ENCODE results near the gene SLC9C1.

SLC9C1 gene

DNA sequence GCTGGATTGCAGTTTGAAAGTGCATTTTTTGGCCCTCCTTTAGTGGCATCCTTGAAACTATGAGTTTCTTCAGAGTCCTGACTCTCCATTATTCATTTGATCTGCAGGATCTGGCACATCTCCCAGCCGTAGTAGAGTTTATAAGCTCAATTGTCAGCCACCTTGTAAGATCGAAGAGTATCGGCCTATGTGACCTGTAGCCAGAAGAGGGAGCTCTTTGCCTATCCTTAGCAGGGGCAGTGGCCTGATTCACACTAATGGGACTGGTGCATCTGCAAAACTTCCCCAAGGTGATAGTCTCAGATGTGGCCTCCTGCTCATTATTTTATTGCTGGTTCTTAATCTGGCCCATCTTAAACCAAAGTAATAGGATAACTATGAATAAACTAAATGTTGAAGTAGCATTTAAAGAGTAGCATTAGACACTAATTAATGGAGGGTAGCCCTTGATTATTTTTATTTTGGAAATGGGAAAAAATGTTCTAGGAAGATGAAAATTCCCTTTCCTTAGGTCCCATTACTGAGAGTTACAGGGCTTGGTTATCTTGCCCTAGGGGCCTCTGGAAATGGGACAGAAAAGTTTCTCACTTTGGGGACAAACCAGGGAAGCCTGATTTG, 182.1 kb downstream of the SLC9C1 start:
- peak; percentile 35 for DNase-seq (ENCODE audit: low spot score)

DNA sequence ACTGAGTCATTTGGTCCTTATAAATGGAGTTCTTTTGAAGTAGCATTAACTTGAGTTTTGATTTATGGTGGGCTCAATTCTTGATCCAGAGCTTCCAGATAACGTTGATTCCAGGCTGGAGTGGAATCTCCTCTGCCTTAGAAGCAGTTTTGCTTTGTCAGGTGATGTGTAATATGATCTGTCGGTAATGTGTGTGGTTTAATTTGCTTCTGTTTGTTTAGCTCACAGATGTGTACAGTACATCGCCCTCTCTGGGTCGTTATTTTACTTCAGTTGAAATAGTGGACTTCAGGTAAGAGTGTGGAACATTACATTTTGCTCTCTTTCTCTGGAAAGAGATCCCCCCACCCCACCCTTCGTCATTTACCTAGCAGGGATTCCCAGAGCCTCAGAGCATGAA, 184.7 kb downstream of the SLC9C1 start:
- DNase-seq (ENCODE audit: low spot score) = no peak

DNA sequence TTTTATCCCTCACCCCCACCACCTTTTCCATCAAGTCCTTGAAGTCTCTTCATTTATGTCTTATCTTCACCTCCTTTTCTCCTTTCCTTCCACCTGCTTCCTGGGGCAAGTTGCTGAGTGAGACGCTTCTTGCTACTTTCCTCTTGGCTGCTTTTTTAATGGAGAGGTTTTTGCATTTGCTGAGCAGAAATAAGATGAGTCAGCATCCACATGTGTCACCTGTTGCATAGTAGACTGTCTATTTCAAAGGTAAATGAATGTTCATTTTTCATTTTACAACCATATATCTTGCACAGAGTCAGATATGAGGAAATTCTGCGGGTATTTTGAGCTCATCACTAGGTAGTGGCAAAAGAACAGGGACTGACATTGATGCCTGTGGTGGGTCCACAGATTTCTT, 189.2 kb downstream of the SLC9C1 start:
- no peak for DNase-seq (ENCODE audit: low spot score)

DNA sequence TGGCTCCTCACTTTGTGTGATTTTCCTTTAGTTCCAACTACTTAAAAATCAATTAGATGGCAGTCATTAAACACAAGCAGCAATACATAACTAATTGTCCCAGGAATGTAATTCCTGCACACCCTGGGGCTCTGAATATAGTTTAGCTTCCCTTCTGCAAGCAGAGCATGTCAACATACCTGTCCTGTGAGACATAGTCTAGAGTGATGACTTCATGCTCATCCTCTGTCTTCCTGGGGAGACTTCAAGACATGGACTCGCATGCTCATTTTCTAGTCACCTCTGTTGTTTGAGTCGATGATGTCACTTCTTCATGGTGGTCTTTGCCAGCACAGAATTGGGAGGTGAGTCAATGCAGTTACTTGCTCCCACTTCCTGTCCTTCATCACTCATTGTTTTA, 192.1 kb downstream of the SLC9C1 start:
- no peak for DNase-seq (ENCODE audit: low spot score)

DNA sequence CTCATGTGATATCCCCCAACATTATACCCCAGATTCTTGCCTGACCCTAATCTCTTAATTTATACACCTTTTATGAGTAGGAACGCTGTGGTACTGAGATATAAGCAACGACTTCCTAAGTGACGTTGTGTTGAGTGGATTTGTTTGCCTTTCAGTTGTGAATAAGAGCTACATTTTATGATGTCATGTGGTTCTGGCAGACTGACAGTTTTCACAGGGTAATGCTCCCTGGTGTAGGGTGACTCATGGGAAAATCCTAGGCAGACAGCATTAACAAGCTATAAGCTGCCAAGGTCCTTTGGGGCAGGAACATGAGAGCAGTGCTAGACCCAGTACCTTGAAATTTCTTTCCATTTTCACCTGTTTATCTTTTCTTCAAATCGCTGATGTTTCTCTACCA, 196.6 kb downstream of the SLC9C1 start:
- peak; percentile 81 for DNase-seq (ENCODE audit: low spot score)

DNA sequence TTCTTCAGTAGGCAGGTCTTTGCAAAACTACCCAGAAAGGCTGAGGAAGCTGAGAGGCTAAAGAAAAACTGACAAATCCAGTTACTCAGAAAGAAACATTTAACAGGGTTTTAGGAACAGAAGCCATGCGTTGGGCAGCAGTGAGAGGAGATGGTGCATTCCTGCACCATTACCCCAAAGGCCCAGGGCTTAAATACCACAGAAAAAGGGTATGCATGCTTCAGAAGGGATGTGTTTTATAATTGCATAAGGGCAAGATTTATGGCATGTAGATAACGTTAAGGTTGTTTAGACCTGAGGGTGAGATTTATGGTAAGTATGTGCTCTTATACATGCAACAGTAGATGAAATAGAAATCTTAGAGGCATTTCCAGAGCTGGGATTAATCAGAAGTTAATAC, 197.8 kb downstream of the SLC9C1 start:
- no peak for DNase-seq (ENCODE audit: low spot score)

DNA sequence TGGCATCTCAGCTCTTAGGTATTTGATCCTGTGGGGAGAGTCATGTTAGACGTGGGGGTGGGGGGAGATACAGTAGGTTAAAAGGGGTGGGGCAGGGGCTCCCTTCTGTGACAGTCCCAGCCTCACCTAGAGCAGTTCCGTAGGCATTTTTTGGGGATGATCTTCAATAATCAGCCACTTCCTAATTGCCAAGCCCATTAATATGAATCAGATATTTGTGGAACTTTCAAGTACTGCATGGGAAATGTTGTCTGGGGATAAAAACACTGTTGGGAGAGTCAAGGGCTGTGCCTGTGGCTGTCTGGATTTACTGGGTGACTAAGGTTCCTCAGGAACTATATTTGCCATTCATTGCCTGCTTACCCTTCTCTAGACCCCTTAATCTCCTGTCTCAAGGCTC, 198.3 kb downstream of the SLC9C1 start:
- no peak for DNase-seq (ENCODE audit: low spot score)

DNA sequence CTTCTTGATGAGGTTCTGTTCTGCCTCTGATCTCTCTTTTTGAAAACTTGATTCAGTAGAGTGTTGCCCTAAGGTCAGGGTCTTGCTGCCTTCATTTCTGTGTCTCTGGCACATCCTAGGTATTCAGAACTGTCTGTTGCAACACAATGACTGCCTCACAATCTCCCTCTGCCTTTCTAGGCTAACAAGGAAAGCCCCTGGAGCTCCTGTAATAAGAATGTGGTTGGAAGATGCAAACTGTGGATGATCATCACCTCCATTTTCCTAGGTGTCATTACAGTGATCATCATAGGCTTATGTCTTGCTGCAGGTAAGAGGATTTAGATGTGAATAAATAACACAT, 200.9 kb downstream of the SLC9C1 start:
- DNase-seq (ENCODE audit: low spot score) = no peak

DNA sequence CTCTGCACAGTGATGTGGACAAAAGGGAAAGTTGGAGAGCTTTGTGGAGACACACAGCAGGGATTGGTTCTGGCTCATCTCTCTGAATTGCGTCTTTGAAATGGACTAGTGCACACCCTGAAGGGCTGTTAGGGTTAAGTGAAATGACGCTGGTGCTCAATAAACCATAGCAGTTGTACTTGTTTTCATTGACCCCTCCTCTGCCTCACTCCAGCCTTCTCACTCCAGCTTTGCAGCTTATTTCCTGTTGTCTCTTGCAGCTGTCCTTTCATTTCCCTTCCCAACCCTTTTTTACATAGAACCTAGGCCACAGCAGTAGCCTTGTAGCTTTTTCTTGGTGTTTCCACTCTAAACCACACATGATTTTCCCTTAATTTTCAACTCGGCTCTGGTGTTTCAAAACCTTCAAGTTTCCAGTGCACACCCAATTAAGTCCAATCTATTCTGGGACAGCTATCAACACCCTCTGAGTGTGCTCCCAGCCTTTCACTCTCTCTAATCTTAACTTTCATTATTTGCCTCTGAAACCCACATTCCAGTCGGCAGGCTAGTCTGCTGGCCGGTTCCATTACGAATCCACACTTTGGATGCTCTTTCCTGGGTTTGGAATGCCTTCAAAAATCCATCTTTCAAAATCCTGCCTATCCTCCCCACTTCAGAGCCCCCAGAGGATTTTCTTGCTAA, 201.4 kb downstream of the SLC9C1 start:
- DNase-seq (ENCODE audit: low spot score) = no peak

DNA sequence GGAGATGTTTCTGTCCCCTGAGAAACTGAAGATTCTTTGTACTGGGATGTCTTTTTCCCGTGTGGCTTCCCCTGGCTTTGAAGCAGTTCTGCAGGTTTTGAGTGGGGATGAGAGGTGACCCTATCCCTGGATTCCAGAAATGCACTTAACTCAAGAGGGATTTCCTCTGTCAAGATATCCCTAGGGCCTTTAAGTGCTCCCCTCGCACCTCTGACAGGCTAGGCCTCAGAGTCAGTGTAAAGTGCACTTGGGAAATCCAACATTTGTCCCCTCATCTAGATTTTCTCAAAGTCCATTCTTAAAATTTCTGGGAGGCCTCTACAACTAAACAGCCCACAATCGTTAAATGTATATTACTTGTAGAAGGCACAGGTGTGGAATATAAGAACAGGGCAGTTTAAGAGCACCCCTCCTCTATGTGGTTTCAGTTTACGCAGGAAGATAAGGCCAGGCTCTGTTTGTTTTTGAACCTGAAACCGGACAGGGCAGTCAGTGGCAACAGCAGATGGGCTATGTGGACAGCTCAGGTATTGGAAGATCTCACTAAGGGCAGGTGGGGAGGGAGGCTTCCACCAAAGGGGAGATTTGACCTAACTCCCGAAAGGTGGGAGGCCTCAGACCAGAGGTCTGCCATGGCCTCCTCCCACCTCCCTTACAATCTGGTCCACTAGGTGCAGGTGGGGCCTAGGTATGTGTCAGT, 203.0 kb downstream of the SLC9C1 start:
- no peak for DNase-seq (ENCODE audit: low spot score)
